OCI-LY7 (cell line): ENCODE data around the gene C1orf56. TPM values are rescaled to one million over a fixed set of nuclear protein-coding genes. Genes with fewer than 3 reads are reported as not detected.

Experiments
- BruUV-seq: library from RNA; stranded (reverse); fragments of 400-500 nt; replicated peaks from 2 replicates; lab custom pipeline; 2021; lab: Mats Ljungman, UMichigan
- CTCF ChIA-PET: fragments of 300-600 bp; sonication (Branson Sonifier 250); formaldehyde crosslinking; loops from one replicate; lab custom pipeline; 2022; ENCODE audit warnings: antibody characterized with exemption; ENCODE audit not compliant: unreplicated experiment; lab: Charles Lee
- POLR2A ChIA-PET: fragments of 300-600 bp; sonication (Branson Sonifier 250); formaldehyde crosslinking; loops from one replicate; lab custom pipeline; 2022; ENCODE audit warnings: antibody characterized with exemption; lab: Charles Lee
- DNase-seq: peaks from one replicate; pipeline ENCODE4 v3.0.0-alpha.2; 2015; ENCODE audit warnings: low spot score
- H2AFZ ChIP-seq: fragments of 200-600 bp; sonication (generic), shearing (Covaris generic); 2 replicates; pipeline ENCODE4 v1.6.1; 2014; ENCODE audit warnings: mild to moderate bottlenecking, antibody characterized with exemption, low read length, moderate library complexity
- H3K27ac ChIP-seq: fragments of 200-600 bp; sonication (generic); 2 replicates; pipeline ENCODE4 v1.5.1; 2014; ENCODE audit warnings: mixed run types, low read depth, mild to moderate bottlenecking, moderate library complexity, low read length, inconsistent platforms; ENCODE audit not compliant: poor library complexity, severe bottlenecking
- H3K36me3 ChIP-seq: fragments of 200-600 bp; sonication (generic); 2 replicates; pipeline ENCODE4 v1.6.1; 2014; ENCODE audit warnings: mild to moderate bottlenecking, antibody characterized with exemption, low read length, moderate library complexity, mixed read lengths; ENCODE audit not compliant: insufficient read depth
- H3K4me1 ChIP-seq: fragments of 200-600 bp; sonication (generic); 2 replicates; pipeline ENCODE4 v1.5.1; 2014; ENCODE audit warnings: mild to moderate bottlenecking, low read length; ENCODE audit not compliant: insufficient read depth, poor library complexity, severe bottlenecking
- H3K4me2 ChIP-seq: fragments of 200-600 bp; sonication (generic); 2 replicates; pipeline ENCODE4 v1.6.1; 2014; ENCODE audit warnings: mild to moderate bottlenecking, low read length
- H3K4me3 ChIP-seq: fragments of 200-600 bp; sonication (generic); 2 replicates; pipeline ENCODE4 v1.5.1; 2014; ENCODE audit warnings: mild to moderate bottlenecking, low read depth, low read length; ENCODE audit not compliant: poor library complexity, severe bottlenecking
- H3K79me2 ChIP-seq: fragments of 200-600 bp; sonication (generic); 2 replicates; pipeline ENCODE4 v1.6.1; 2016; ENCODE audit warnings: low read depth, mild to moderate bottlenecking, low read length, moderate library complexity, mixed read lengths; ENCODE audit not compliant: insufficient read depth
- H3K9me2 ChIP-seq: fragments of 200-600 bp; sonication (generic); 2 replicates; pipeline ENCODE4 v1.6.1; 2016; ENCODE audit warnings: mild to moderate bottlenecking, low read length, mixed read lengths; ENCODE audit not compliant: insufficient read depth
- H3K9me3 ChIP-seq: fragments of 200-600 bp; sonication (generic); 2 replicates; pipeline ENCODE4 v1.6.1; 2014; ENCODE audit warnings: mild to moderate bottlenecking, mixed run types, low read length, mixed read lengths
- H4K20me1 ChIP-seq: fragments of 200-600 bp; sonication (generic); 2 replicates; pipeline ENCODE4 v1.6.1; 2014; ENCODE audit warnings: mild to moderate bottlenecking, antibody characterized with exemption, low read length, moderate library complexity, mixed read lengths; ENCODE audit not compliant: insufficient read depth
- EZH2phosphoT487 ChIP-seq: fragments of 200-600 bp; sonication (generic); IDR thresholded peaks from 2 replicates; pipeline ENCODE4 v1.6.1; 2018; ENCODE audit warnings: low read depth, borderline replicate concordance, mild to moderate bottlenecking, mixed run types, antibody characterized with exemption, low read length, moderate library complexity, mixed read lengths
- intact Hi-C: fragments of 100-400 bp; cut with micrococcal nuclease; formaldehyde crosslinking; loops from one replicate; pipeline ENCODE4 v1.10.0; 2022; ENCODE audit not compliant: unreplicated experiment
- total RNA-seq, 2 experiments: library from RNA; depleted of rRNA in 1 of 2; stranded (reverse); fragments of >200 nt in 1 of 2; shearing (Covaris generic) in 1 of 2; gene quantifications; 2 replicates each; pipeline ENCODE4 v1.2.3, GENCODE V29; 2014 to 2022
- TF ChIP-seq, protein P1 (sequence below): fragments of 200-600 bp; sonication (generic); conservative IDR thresholded peaks from 2 replicates; pipeline ENCODE4 v1.5.1; 2014; ENCODE audit warnings: mild to moderate bottlenecking, antibody characterized with exemption, low read length, moderate library complexity, mixed read lengths

Gene C1orf56
- total RNA-seq, 2 experiments from 2014 or later = 0.25 TPM; not detected in 1

DNA sequence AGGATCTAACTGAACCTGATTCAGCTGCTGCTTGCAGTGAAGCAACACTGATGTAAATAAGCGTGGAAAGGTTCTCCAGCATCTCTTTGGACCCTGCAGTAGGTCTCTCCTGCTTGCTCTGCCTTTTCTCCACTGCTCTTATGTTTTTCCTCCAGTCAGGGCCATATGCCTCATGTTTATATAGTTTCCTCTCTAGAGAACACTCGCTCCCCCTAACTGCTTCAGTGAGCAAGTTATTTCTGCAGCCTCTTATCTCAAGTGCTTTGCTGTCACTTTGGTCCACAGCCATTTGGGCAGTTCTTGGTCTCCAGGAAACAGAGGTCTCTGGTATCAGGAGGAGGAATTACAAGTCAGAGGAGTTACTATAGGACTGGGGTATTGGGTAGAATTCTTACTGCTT, 34.0 kb upstream of the C1orf56 start:
- CTCF ChIA-PET = no interaction called here

DNA sequence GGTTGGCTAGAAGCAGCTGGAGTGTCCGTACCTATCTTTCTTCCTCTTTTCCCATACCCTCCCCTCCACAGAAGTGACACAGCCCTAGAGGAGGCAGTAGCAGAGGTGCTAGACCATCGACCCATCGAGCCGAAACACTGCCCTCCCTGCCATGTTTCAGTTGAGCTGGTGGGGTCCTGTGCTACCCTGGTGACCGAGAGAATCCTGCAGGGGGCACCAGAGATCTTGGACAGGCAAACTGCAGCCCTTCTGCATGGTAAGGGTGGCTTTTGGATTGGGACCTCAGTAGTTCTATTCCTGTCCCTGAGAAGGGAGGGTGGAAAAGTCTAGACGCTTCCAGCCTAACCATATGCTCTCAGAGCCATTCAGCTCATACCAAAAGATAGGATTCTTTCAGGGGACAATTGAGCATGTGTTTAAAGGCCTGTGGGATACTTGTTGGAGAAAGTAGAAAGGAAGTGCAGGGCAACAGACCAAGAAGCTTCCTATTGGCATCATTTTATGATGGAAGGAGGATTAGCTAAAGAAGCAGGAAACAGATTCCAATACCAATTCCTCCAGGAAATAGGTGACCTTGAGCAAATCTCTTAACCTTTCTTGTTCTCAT, 22.9 kb upstream of the C1orf56 start:
- peaks cover 48% of the 10 kb centered on the region for H3K36me3 ChIP-seq

More for the DNA sequence above, 34.0 kb upstream of the C1orf56 start:
- Histone ChIP-seq H3K4me3 (no peak overlapping the region), H3K4me2 (no peak overlapping the region), H3K36me3 (peaks cover 8% of the 10 kb centered on the region), H3K27ac (no peak overlapping the region), H3K9me2 (no peaks in the 10 kb centered on the region), H2AFZ (no peak overlapping the region), H3K4me1 (peaks cover 9% of the 10 kb centered on the region), H4K20me1 (no peaks in the 10 kb centered on the region), H3K9me3 (no peaks in the 10 kb centered on the region), H3K79me2 (peaks cover 16% of the 10 kb centered on the region; the same call in 1 of the 2 replicates)
- no TSS peak for BruUV-seq
- intact Hi-C loops = no loop called here
- DNase-seq = no peak
- POLR2A ChIA-PET = interaction anchor here (0.6 kb wide), 1 partner anchor 37 kb away, joined by 4 read pairs; no protein-coding TSS in a partner anchor
- TF ChIP-seq EZH2phosphoT487 = no peak
- TF ChIP-seq, protein P1, sequence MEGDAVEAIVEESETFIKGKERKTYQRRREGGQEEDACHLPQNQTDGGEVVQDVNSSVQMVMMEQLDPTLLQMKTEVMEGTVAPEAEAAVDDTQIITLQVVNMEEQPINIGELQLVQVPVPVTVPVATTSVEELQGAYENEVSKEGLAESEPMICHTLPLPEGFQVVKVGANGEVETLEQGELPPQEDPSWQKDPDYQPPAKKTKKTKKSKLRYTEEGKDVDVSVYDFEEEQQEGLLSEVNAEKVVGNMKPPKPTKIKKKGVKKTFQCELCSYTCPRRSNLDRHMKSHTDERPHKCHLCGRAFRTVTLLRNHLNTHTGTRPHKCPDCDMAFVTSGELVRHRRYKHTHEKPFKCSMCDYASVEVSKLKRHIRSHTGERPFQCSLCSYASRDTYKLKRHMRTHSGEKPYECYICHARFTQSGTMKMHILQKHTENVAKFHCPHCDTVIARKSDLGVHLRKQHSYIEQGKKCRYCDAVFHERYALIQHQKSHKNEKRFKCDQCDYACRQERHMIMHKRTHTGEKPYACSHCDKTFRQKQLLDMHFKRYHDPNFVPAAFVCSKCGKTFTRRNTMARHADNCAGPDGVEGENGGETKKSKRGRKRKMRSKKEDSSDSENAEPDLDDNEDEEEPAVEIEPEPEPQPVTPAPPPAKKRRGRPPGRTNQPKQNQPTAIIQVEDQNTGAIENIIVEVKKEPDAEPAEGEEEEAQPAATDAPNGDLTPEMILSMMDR = no peak

More for the DNA sequence above, 22.9 kb upstream of the C1orf56 start:
- Histone ChIP-seq H3K27ac (no peak overlapping the region), H3K4me1 (no peaks in the 10 kb centered on the region), H4K20me1 (no peaks in the 10 kb centered on the region), H2AFZ (no peak overlapping the region), H3K4me3 (no peak overlapping the region), H3K9me2 (no peaks in the 10 kb centered on the region), H3K4me2 (no peak overlapping the region), H3K79me2 (no peaks in the 10 kb centered on the region), H3K9me3 (no peaks in the 10 kb centered on the region)
- no TSS peak for BruUV-seq
- CTCF ChIA-PET = interaction anchor here (0.6 kb wide), 1 partner anchor 66 kb away, joined by 3 read pairs; no protein-coding TSS in a partner anchor
- DNase-seq = peak; percentile 67
- TF ChIP-seq, protein P1 = peak; percentile 87
- no peak for TF ChIP-seq EZH2phosphoT487
- POLR2A ChIA-PET = interaction anchor here (0.5 to 1.2 kb wide), 2 partner anchors 49 to 55 kb away, joined by 3 read pairs; no protein-coding TSS in a partner anchor
- intact Hi-C loops = loop anchor here (1.0 kb wide), 2 partner anchors 48 to 132 kb away; partner anchors contain the start of gene TNFAIP8L2
